Esophagus squamous epithelium (tissue), 4 donors: Measurements from ENCODE around the gene CD6.

Experiments used
- CTCF ChIP-seq, 6 experiments: fragments of 450-650 bp in 4 of 6; fragments of 200-600 bp in 2 of 6; sonication (generic) in 2 of 6; IDR thresholded peaks; one replicate each; pipeline ENCODE4 v1.5.1; 2016 to 2019; ENCODE audit warnings: antibody characterized with exemption in 6 of 6, mild to moderate bottlenecking in 4 of 6, moderate library complexity in 4 of 6
- POLR2A ChIP-seq, 4 donors: fragments of 450-650 bp; IDR thresholded peaks; one replicate each; pipeline ENCODE4 v1.6.1; 2017; ENCODE audit warnings: antibody characterized with exemption in 4 of 4, mild to moderate bottlenecking in 4 of 4, moderate library complexity in 3 of 4

DNA sequence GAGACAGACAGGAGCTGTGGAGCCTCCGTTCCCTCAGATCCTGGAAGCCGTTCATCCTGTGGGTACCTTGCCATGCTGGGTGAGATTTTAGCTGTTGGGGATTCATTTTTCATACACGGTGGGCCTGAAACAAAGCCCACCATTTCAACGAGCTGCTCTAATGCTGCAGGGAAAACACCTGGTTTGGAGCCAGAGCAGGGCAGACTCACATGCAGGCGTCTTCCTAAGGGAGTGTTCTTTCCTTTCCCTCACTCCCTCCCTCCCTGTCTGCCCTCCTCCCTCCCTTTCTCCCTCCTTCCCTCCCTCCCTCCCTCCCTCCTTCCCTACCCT, 52.5 kb downstream of the CD6 start:
- no peak for TF ChIP-seq POLR2A (IDR thresholded peaks at IDR 0.05)
- TF ChIP-seq CTCF (IDR thresholded peaks at IDR 0.05): no peak
